Fibroblast of lung (primary cell): Measurements from ENCODE around the gene RGS18. TPM values are rescaled to one million over a fixed set of nuclear protein-coding genes. Genes with fewer than 3 reads are reported as not detected.

Source experiments
- DNase-seq, 2 donors: peaks; one replicate each; pipeline versions ENCODE4 v3.0.0 to v3.0.0-alpha.2; 2010; ENCODE audit warnings: low read depth in 2 of 2
- H2AFZ ChIP-seq: 2 replicates; pipeline ENCODE4 v1.5.1; 2012; ENCODE audit warnings: low read length, control low read depth, inconsistent platforms
- H3K27ac ChIP-seq: 2 replicates; pipeline ENCODE4 v1.5.1; 2011; ENCODE audit warnings: low read length, control low read depth; ENCODE audit not compliant: insufficient read depth
- H3K27me3 ChIP-seq: 2 replicates; pipeline ENCODE4 v1.5.1; 2011; ENCODE audit warnings: mild to moderate bottlenecking, low read length; ENCODE audit not compliant: control insufficient read depth, insufficient read depth
- H3K36me3 ChIP-seq: 2 replicates; pipeline ENCODE4 v1.5.1; 2011; ENCODE audit warnings: low read length; ENCODE audit not compliant: control insufficient read depth, insufficient read depth
- H3K4me1 ChIP-seq: 2 replicates; pipeline ENCODE4 v1.5.1; 2011; ENCODE audit warnings: low read length; ENCODE audit not compliant: control insufficient read depth, insufficient read depth; ENCODE audit errors: extremely low read depth
- H3K4me2 ChIP-seq: 2 replicates; pipeline ENCODE4 v1.5.1; 2011; ENCODE audit warnings: low read length, control low read depth; ENCODE audit not compliant: insufficient read depth; ENCODE audit errors: extremely low read depth
- H3K4me3 ChIP-seq, 4 experiments: fragments of 200-600 bp in 1 of 4; sonication (generic) in 1 of 4; replicated peaks in 1 of 4; 2 replicates each; pipeline ENCODE4 v1.5.1; 2011 to 2016; ENCODE audit warnings: low read length in 4 of 4, low read depth in 3 of 4, mild to moderate bottlenecking in 3 of 4, control low read depth in 2 of 4, inconsistent platforms in 1 of 4, mixed read lengths in 1 of 4; ENCODE audit not compliant: insufficient read depth in 1 of 4; ENCODE audit errors: control extremely low read depth in 1 of 4
- H3K79me2 ChIP-seq: 2 replicates; pipeline ENCODE4 v1.5.1; 2012; ENCODE audit warnings: mild to moderate bottlenecking, low read length, inconsistent platforms; ENCODE audit not compliant: control insufficient read depth, insufficient read depth
- H3K9ac ChIP-seq: 2 replicates; pipeline ENCODE4 v1.5.1; 2011; ENCODE audit warnings: mild to moderate bottlenecking, low read length, control low read depth; ENCODE audit not compliant: insufficient read depth
- H3K9me3 ChIP-seq: 2 replicates; pipeline ENCODE4 v1.5.1; 2012; ENCODE audit warnings: low read depth, low read length; ENCODE audit not compliant: control insufficient read depth, insufficient read depth
- H4K20me1 ChIP-seq: 2 replicates; pipeline ENCODE4 v1.5.1; 2011; ENCODE audit warnings: low read length; ENCODE audit not compliant: control insufficient read depth, insufficient read depth; ENCODE audit errors: extremely low read depth
- EZH2 ChIP-seq: IDR thresholded peaks from 2 replicates; pipeline ENCODE4 v1.5.1; 2012; ENCODE audit warnings: low read length, control low read depth, mild to moderate bottlenecking; ENCODE audit errors: missing control alignments
- polyA minus RNA-seq: library from RNA; depleted of rRNA, polyadenylated mRNA; stranded (reverse); fragments of >200 nt; gene quantifications from 2 replicates; pipeline ENCODE4 v1.2.3, GENCODE V29; 2011; ENCODE audit warnings: low replicate concordance
- polyA plus RNA-seq, 2 donors: library from polyadenylated mRNA; depleted of rRNA in 1 of 2; stranded (reverse) in 1 of 2; unstranded in 1 of 2; fragments of >200 nt; gene quantifications; 2 replicates each; pipeline ENCODE4 v1.2.1, GENCODE V29; 2011 to 2012; ENCODE audit warnings: missing spikeins in 1 of 2
- total RNA-seq: library from RNA; depleted of rRNA; stranded (reverse); fragments of >200 nt; gene quantifications from 2 replicates; pipeline ENCODE4 v1.2.1, GENCODE V29; 2014
- TF ChIP-seq, protein P1 (sequence below), 2 donors: IDR thresholded peaks in 1 of 2; conservative IDR thresholded peaks in 1 of 2; 1 replicate in 1 of 2; 2 replicates in 1 of 2; pipeline ENCODE4 v1.5.1; 2011 to 2012; ENCODE audit warnings: low read length in 2 of 2, control low read depth in 1 of 2, inconsistent platforms in 1 of 2, low read depth in 1 of 2, mild to moderate bottlenecking in 1 of 2

RGS18 gene, protein sequence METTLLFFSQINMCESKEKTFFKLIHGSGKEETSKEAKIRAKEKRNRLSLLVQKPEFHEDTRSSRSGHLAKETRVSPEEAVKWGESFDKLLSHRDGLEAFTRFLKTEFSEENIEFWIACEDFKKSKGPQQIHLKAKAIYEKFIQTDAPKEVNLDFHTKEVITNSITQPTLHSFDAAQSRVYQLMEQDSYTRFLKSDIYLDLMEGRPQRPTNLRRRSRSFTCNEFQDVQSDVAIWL
- total RNA-seq: 0.17 TPM in 1 of 2 replicates, not detected in the other
- 0.02 TPM in 1 of 2 replicates, not detected in the other for polyA plus RNA-seq
- polyA plus RNA-seq (2012): not detected in 2 replicates
- polyA minus RNA-seq: not detected in 2 replicates

DNA sequence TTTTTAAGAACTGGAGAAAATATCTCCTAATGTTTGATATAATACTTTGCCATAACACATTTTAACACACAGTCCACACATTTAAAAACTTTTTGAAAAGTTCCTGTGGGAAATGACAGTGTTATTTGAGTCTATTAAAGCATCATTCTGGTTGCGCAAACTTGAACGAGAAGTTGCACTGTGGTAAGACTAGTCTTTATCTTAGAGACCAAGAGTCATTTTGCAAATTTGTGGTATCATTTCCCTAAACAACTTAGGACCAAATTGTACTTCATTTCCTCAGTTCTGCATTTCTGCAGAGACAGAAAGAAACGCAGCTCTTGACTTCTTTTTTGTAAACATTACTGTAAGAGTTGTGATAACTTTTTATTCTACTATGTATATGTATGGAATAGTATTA is at the start of gene RGS18:
Gene RGS18 (plus strand): TSS at position 282 of the 400 bp plus-strand sequence. CDS start 176 bp downstream, outside the sequence.
- H3K9me3 ChIP-seq: no peaks in the 10 kb centered on the region
- no peaks in the 10 kb centered on the region for H3K27me3 ChIP-seq
- H3K27ac ChIP-seq: no peak within 1 kb of the TSS
- peak in 1 of 2 donors; percentile 81 for DNase-seq
- no peak within 1 kb of the TSS for H3K4me3 ChIP-seq
- no peak within 1 kb of the TSS for H3K4me2 ChIP-seq
- no peaks in the 10 kb centered on the region for H4K20me1 ChIP-seq
- no peaks in the 10 kb centered on the region for H3K36me3 ChIP-seq
- no peak within 1 kb of the TSS for H3K9ac ChIP-seq
- no peak within 1 kb of the TSS for H2AFZ ChIP-seq
- no peaks in the 10 kb centered on the region for H3K4me1 ChIP-seq
- no peaks in the 10 kb centered on the region for H3K79me2 ChIP-seq
- no peak for TF ChIP-seq EZH2
- TF ChIP-seq, protein P1, sequence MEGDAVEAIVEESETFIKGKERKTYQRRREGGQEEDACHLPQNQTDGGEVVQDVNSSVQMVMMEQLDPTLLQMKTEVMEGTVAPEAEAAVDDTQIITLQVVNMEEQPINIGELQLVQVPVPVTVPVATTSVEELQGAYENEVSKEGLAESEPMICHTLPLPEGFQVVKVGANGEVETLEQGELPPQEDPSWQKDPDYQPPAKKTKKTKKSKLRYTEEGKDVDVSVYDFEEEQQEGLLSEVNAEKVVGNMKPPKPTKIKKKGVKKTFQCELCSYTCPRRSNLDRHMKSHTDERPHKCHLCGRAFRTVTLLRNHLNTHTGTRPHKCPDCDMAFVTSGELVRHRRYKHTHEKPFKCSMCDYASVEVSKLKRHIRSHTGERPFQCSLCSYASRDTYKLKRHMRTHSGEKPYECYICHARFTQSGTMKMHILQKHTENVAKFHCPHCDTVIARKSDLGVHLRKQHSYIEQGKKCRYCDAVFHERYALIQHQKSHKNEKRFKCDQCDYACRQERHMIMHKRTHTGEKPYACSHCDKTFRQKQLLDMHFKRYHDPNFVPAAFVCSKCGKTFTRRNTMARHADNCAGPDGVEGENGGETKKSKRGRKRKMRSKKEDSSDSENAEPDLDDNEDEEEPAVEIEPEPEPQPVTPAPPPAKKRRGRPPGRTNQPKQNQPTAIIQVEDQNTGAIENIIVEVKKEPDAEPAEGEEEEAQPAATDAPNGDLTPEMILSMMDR (conservative IDR thresholded peaks at IDR 0.05 in 1 of 2, IDR thresholded peaks at IDR 0.05 in 1 of 2; ENCODE audit: low read depth in 1 of 2, low read length in 2 of 2): no peak

DNA sequence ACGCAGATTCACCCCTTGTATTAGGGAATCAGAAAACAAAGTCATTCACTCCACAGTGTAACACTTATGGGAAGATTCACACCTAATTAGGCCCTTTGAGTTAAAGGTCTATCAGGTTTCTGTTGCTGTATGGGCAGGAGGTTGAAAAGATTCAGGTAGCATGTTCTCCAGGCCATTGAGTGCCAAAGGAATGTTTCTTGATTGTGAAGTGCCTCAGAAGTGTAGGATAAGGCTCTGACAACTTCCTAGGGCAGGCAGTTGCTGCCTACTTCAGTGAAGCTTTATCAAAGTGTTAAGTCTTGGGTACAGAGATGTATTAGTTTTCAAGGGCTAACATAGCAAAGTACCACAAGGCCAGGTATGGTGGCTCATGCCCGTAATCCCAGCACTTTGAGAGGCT is 48.7 kb upstream of the RGS18 start:
- no peak for TF ChIP-seq EZH2
- TF ChIP-seq, protein P1 (conservative IDR thresholded peaks at IDR 0.05 in 1 of 2, IDR thresholded peaks at IDR 0.05 in 1 of 2; ENCODE audit: low read depth in 1 of 2, low read length in 2 of 2): no peak
- no peaks in the 10 kb centered on the region for H3K79me2 ChIP-seq
- H3K9ac ChIP-seq: no peak overlapping the region
- H3K4me1 ChIP-seq: no peaks in the 10 kb centered on the region
- no peak overlapping the region for H3K4me2 ChIP-seq
- H3K27ac ChIP-seq: no peak overlapping the region
- no peak overlapping the region for H2AFZ ChIP-seq
- H3K9me3 ChIP-seq: no peaks in the 10 kb centered on the region
- no peak for DNase-seq
- H3K27me3 ChIP-seq: no peaks in the 10 kb centered on the region
- H3K36me3 ChIP-seq: no peaks in the 10 kb centered on the region
- no peak overlapping the region for H3K4me3 ChIP-seq
- no peaks in the 10 kb centered on the region for H4K20me1 ChIP-seq

DNA sequence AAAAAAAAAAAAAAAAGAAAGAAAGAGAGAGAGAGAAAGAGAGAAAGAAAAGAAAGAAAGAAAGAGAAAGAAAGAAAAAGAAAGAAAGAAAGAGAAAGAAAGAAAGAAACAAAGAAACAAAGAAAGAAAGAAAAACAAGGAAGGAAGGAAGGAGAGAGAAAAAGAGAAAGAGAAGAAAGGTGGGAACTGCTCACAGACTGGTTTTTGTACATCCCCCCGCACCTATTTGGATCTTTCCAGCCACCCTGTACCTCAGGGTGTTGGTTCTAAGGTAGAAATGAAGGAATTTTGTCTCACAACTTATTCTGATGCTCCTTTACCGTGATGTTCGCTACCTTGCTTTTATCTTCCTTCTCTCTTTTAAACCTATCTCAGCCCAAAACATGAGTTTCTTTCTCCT is 43.3 kb upstream of the RGS18 start:
- TF ChIP-seq, protein P1 (conservative IDR thresholded peaks at IDR 0.05 in 1 of 2, IDR thresholded peaks at IDR 0.05 in 1 of 2; ENCODE audit: low read depth in 1 of 2, low read length in 2 of 2): no peak
- no peak for TF ChIP-seq EZH2
- H2AFZ ChIP-seq: no peak overlapping the region

More for the DNA sequence above, 43.3 kb upstream of the RGS18 start:
- Histone ChIP-seq H4K20me1 (no peaks in the 10 kb centered on the region), H3K36me3 (no peaks in the 10 kb centered on the region), H3K27me3 (no peaks in the 10 kb centered on the region), H3K9me3 (no peaks in the 10 kb centered on the region), H3K9ac (no peak overlapping the region), H3K4me3 (no peak overlapping the region), H3K4me2 (no peak overlapping the region), H3K27ac (no peak overlapping the region), H3K79me2 (no peaks in the 10 kb centered on the region), H3K4me1 (no peaks in the 10 kb centered on the region)
- DNase-seq: no peak
